ENCODE data around the gene APBA1. TPM values are rescaled to one million over a fixed set of nuclear protein-coding genes. Genes with fewer than 3 reads are reported as not detected.

APBA1 gene
- total and polyA plus RNA-seq, 2 donors (not counting 3 experiments of a cell fraction or from before 2014, with no cell fraction given) = 6.1 to 11.3 TPM

GRCh38 chr9:69499407-69499806 is 172.8 kb downstream of the APBA1 start:
- Histone ChIP-seq H3K9me3 (replicated peaks; ENCODE audit: control insufficient read depth, insufficient read depth, low read length) (no peaks in the 10 kb centered on the region), H4K20me1 (replicated peaks; ENCODE audit: control insufficient read depth, extremely low read depth, insufficient read depth, low read length) (no peaks in the 10 kb centered on the region), H3K36me3 (ENCODE audit: control insufficient read depth in 2 of 2, extremely low read depth in 1 of 2, insufficient read depth in 2 of 2, low read length in 2 of 2) (no peaks in the 10 kb centered on the region), H3K27ac (ENCODE audit: insufficient read depth, low read depth, low read length) (no peak overlapping the region), H3K27me3 (ENCODE audit: control insufficient read depth in 2 of 2, insufficient read depth in 2 of 2, low read length in 2 of 2) (no peaks in the 10 kb centered on the region), H3K9me1 (replicated peaks; ENCODE audit: control insufficient read depth, extremely low read depth, insufficient read depth, low read length) (no peaks in the 10 kb centered on the region), H3K4me2 (ENCODE audit: insufficient read depth, low read length) (no peak overlapping the region), H3K79me2 (ENCODE audit: control insufficient read depth, insufficient read depth, low read length) (no peaks in the 10 kb centered on the region), H2AFZ (ENCODE audit: low read depth, low read length) (no peak overlapping the region), H3K4me1 (ENCODE audit: control insufficient read depth, extremely low read depth, insufficient read depth, low read length) (peaks cover 29% of the 10 kb centered on the region), H3K4me3 (replicated peaks in 1 of 3; ENCODE audit: insufficient read depth in 1 of 3, low read depth in 1 of 3, low read length in 3 of 3) (no peak overlapping the region), H3K9ac (replicated peaks; ENCODE audit: extremely low read depth, insufficient read depth, low read length) (no peak overlapping the region)
- dilution Hi-C loops (cut with MboI; ENCODE audit: extremely low pct_ligation_motif_present, low sequenced_read_pairs) (no loop called here), intact Hi-C loops (cut with micrococcal nuclease) (loop anchor here (10.0 kb wide), 1 partner anchor 45 kb away; no protein-coding TSS in a partner anchor)
- CTCF ChIA-PET = no interaction called here
- FAIRE-seq = no peak
- TF ChIP-seq EZH2 (IDR thresholded peaks at IDR 0.05; ENCODE audit: borderline replicate concordance, low read depth, low read length, severe bottlenecking) = no peak
- no peak for TF ChIP-seq POLR2AphosphoS5 (IDR thresholded peaks at IDR 0.05; ENCODE audit: insufficient read depth, low read depth, low read length)
- TF ChIP-seq MYC (IDR thresholded peaks at IDR 0.05; ENCODE audit: low read depth, low read length) = no peak
- TF ChIP-seq JUN (IDR thresholded peaks at IDR 0.05; ENCODE audit: borderline replicate concordance, insufficient read depth, insufficient read length, low read depth) = no peak
- TF ChIP-seq, protein P1, sequence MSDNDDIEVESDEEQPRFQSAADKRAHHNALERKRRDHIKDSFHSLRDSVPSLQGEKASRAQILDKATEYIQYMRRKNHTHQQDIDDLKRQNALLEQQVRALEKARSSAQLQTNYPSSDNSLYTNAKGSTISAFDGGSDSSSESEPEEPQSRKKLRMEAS (IDR thresholded peaks at IDR 0.05; ENCODE audit: insufficient read depth, insufficient read length) = no peak
- TF ChIP-seq, protein P2, sequence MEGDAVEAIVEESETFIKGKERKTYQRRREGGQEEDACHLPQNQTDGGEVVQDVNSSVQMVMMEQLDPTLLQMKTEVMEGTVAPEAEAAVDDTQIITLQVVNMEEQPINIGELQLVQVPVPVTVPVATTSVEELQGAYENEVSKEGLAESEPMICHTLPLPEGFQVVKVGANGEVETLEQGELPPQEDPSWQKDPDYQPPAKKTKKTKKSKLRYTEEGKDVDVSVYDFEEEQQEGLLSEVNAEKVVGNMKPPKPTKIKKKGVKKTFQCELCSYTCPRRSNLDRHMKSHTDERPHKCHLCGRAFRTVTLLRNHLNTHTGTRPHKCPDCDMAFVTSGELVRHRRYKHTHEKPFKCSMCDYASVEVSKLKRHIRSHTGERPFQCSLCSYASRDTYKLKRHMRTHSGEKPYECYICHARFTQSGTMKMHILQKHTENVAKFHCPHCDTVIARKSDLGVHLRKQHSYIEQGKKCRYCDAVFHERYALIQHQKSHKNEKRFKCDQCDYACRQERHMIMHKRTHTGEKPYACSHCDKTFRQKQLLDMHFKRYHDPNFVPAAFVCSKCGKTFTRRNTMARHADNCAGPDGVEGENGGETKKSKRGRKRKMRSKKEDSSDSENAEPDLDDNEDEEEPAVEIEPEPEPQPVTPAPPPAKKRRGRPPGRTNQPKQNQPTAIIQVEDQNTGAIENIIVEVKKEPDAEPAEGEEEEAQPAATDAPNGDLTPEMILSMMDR (IDR thresholded peaks at IDR 0.05; ENCODE audit: extremely low read depth in 1 of 2, insufficient read depth in 1 of 2, low read depth in 1 of 2, low read length in 2 of 2) = no peak
- TF ChIP-seq GATA2 (IDR thresholded peaks at IDR 0.05; ENCODE audit: insufficient read depth, insufficient read length, low read depth, low read length) = no peak
- no peak for TF ChIP-seq FOS (IDR thresholded peaks at IDR 0.05; ENCODE audit: borderline replicate concordance, insufficient read depth, low read length)
- no peak for TF ChIP-seq POLR2A (IDR thresholded peaks at IDR 0.05; ENCODE audit: low read depth, low read length)
- no TSS peak for BruUV-seq (replicated peaks)
- no peak for DNase-seq (ENCODE audit: low read depth, low spot score)
- POLR2A ChIA-PET = no interaction called here
